NCI-H526 (cell line): ENCODE results near the gene NAT14.

ENCODE experiments used
- DNase-seq, 2 experiments: peaks; one replicate each; lab custom pipeline; 2025; lab: John Stamatoyannopoulos, UW

Gene NAT14

DNA sequence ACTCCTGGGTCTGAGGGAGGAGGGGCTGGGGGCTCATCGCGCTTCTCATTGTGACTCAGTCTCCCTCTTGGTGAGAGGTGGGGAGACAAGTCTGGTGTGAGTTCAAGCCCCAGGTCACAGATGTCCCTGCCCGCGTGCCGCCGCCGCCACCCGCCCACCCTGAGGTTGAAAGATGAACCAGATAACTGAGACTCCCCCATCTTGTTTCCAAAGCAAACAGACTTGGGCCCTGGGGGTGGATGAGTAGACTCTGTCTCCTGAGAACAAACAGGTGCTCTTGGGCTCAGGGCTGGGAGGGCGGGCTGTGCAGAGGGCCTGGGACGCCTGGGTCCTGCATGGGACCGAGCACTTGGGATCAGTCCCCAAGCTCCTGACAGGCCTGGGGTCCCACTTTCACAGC is 51.4 kb downstream of the NAT14 start:
- DNase-seq = no peak
